HepG2 (cell line): ENCODE data around the gene PAPOLA.

Experiments used
- ADNP ChIP-seq: sonication (generic); formaldehyde crosslinking; IDR thresholded peaks from 2 replicates; pipeline ENCODE4 v1.4.0; 2020; ENCODE audit warnings: missing genetic modification reagents
- ATF4 ChIP-seq, 2 experiments: fragments of 450-650 bp in 1 of 2; sonication (generic) in 1 of 2; formaldehyde crosslinking; IDR thresholded peaks; 2 replicates each; pipeline versions ENCODE4 v1.5.0 to v1.8.0; 2020 to 2022; ENCODE audit warnings: mild to moderate bottlenecking in 1 of 2, missing genetic modification reagents in 1 of 2
- MYC ChIP-seq: sonication (generic); formaldehyde crosslinking; IDR thresholded peaks from 2 replicates; pipeline ENCODE4 v1.9.0; 2021; ENCODE audit warnings: missing genetic modification reagents, borderline replicate concordance
- POLR2A ChIP-seq, 2 experiments: IDR thresholded peaks; 2 replicates each; pipeline ENCODE4 v1.6.1; 2011; ENCODE audit warnings: low read depth in 2 of 2, low read length in 2 of 2, mild to moderate bottlenecking in 1 of 2, moderate library complexity in 1 of 2; ENCODE audit not compliant: insufficient read depth in 1 of 2
- RAD21 ChIP-seq: fragments of 450-650 bp; formaldehyde crosslinking; IDR thresholded peaks from 2 replicates; pipeline ENCODE4 v1.5.0; 2020; ENCODE audit warnings: mild to moderate bottlenecking
- RNF2 ChIP-seq: fragments of 450-650 bp; conservative IDR thresholded peaks from 2 replicates; pipeline ENCODE4 v1.6.1; 2016; ENCODE audit warnings: low read depth
- SKIL ChIP-seq: sonication (generic); formaldehyde crosslinking; IDR thresholded peaks from 2 replicates; pipeline ENCODE4 v1.8.0; 2022; ENCODE audit warnings: missing genetic modification reagents, mild to moderate bottlenecking, moderate library complexity, borderline replicate concordance
- SMAD3 ChIP-seq: sonication (generic); formaldehyde crosslinking; IDR thresholded peaks from 2 replicates; pipeline ENCODE4 v1.4.0; 2020; ENCODE audit warnings: missing genetic modification reagents
- TP53 ChIP-seq: sonication (generic); formaldehyde crosslinking; conservative IDR thresholded peaks from 2 replicates; pipeline ENCODE4 v1.4.0; 2020; ENCODE audit warnings: missing genetic modification reagents
- ZBTB1 ChIP-seq: sonication (generic); formaldehyde crosslinking; IDR thresholded peaks from 2 replicates; pipeline ENCODE4 v1.4.0; 2020; ENCODE audit warnings: missing genetic modification reagents, borderline replicate concordance
- ZFP1 ChIP-seq: IDR thresholded peaks from 2 replicates; pipeline ENCODE4 v1.6.1; 2016
- ZSCAN29 ChIP-seq: sonication (generic); formaldehyde crosslinking; conservative IDR thresholded peaks from 2 replicates; pipeline ENCODE4 v1.4.0; 2020; ENCODE audit warnings: mild to moderate bottlenecking, missing genetic modification reagents
- TF ChIP-seq, protein P1 (sequence below): IDR thresholded peaks from 2 replicates; pipeline ENCODE4 v1.6.1; 2012; ENCODE audit warnings: inconsistent platforms

DNA sequence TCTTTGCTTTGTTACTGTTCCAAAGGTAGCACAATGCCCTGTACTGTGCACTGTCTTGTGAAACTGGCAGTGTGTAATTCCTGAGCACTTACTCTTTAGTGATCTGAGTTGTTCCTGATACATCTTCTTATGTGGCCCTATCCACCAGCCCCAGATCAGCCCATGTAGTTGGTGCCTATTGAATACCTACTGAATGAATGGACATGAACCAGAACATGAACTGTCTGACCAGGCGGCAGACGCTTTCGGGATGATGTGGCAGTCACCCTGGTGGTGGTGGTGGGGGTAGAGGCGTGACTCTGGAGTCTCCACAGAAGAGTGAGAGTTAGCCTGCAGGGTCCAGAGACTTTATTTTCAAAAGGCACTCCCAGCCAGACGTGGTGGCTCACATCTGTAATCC lies 46.6 kb upstream of the PAPOLA start:
- TF ChIP-seq RNF2 (no peak), RAD21 (CRISPR knock-in tag) (no peak), SKIL (CRISPR knock-in tag) (no peak), TP53 (CRISPR knock-in tag) (no peak), POLR2A (IDR thresholded peaks at IDR 0.05; ENCODE audit: insufficient read depth in 1 of 2, low read depth in 2 of 2, low read length in 2 of 2) (no peak), MYC (CRISPR knock-in tag) (no peak), ATF4 (CRISPR knock-in tag; IDR thresholded peaks at IDR 0.05) (no peak), ZFP1 (CRISPR knock-in tag) (no peak), SMAD3 (CRISPR knock-in tag) (no peak), ADNP (no peak), ZBTB1 (no peak), ZSCAN29 (CRISPR knock-in tag) (no peak)
- TF ChIP-seq, protein P1, sequence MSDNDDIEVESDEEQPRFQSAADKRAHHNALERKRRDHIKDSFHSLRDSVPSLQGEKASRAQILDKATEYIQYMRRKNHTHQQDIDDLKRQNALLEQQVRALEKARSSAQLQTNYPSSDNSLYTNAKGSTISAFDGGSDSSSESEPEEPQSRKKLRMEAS, result no peak
